Esophagus muscularis mucosa (tissue), 3 donors: ENCODE data around the gene GTF2A2.

ENCODE experiments used
- POLR2A ChIP-seq: fragments of 450-650 bp; IDR thresholded peaks from one replicate; pipeline ENCODE4 v1.6.1; 2017; ENCODE audit warnings: antibody characterized with exemption, moderate library complexity, mild to moderate bottlenecking, low read depth
- TF ChIP-seq, protein P1 (sequence below), 3 experiments: fragments of 200-600 bp in 2 of 3; fragments of 450-650 bp in 1 of 3; sonication (generic) in 2 of 3; IDR thresholded peaks; one replicate each; pipeline ENCODE4 v1.5.1; 2017 to 2019; ENCODE audit warnings: antibody characterized with exemption in 3 of 3, mild to moderate bottlenecking in 2 of 3, moderate library complexity in 1 of 3

DNA sequence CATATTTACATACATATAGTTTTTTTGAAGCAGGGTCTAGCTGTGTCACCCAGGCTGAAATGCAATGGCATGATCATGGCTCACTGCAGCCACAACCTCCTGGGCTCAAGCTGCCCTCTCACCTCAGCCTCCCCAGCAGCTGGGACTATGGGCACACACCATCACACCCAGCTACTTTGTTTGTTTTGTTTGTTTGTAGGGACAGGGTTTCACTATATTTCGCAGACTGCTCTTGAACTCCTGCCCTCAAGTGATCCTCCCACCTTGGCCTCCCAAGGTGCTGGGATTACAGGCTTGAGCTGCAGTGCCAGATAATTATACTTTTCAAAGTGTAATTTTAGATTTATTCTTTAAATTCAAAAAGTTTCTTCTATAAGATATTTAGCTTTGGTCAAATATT lies 10.2 kb downstream of the GTF2A2 start:
- TF ChIP-seq, protein P1, sequence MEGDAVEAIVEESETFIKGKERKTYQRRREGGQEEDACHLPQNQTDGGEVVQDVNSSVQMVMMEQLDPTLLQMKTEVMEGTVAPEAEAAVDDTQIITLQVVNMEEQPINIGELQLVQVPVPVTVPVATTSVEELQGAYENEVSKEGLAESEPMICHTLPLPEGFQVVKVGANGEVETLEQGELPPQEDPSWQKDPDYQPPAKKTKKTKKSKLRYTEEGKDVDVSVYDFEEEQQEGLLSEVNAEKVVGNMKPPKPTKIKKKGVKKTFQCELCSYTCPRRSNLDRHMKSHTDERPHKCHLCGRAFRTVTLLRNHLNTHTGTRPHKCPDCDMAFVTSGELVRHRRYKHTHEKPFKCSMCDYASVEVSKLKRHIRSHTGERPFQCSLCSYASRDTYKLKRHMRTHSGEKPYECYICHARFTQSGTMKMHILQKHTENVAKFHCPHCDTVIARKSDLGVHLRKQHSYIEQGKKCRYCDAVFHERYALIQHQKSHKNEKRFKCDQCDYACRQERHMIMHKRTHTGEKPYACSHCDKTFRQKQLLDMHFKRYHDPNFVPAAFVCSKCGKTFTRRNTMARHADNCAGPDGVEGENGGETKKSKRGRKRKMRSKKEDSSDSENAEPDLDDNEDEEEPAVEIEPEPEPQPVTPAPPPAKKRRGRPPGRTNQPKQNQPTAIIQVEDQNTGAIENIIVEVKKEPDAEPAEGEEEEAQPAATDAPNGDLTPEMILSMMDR (IDR thresholded peaks at IDR 0.05), result no peak
- no peak for TF ChIP-seq POLR2A
